GM12892 (cell line): ENCODE data around the gene ZNF396.

ENCODE experiments used
- POLR2A ChIP-seq: IDR thresholded peaks from 2 replicates; pipeline ENCODE4 v1.6.1; 2011; ENCODE audit warnings: low read depth, low read length, control low read depth
- POLR2AphosphoS5 ChIP-seq: IDR thresholded peaks from 2 replicates; pipeline ENCODE4 v1.6.1; 2011; ENCODE audit warnings: low read depth, low read length, control low read depth

- TF ChIP-seq POLR2A = no peak
- no peak for TF ChIP-seq POLR2AphosphoS5
Measured at GRCh38 chr18:35387152-35387571, 10.0 kb upstream of the ZNF396 start.
